HG03159 (cell line): ENCODE data around the gene GPR37.

ENCODE experiments used
- ATAC-seq: cut with Tn5 transposase; IDR thresholded peaks from one replicate; pipeline ENCODE4 v1.9.1; 2021; ENCODE audit warnings: mild to moderate bottlenecking, moderate library complexity; ENCODE audit not compliant: unreplicated experiment

Gene GPR37

DNA sequence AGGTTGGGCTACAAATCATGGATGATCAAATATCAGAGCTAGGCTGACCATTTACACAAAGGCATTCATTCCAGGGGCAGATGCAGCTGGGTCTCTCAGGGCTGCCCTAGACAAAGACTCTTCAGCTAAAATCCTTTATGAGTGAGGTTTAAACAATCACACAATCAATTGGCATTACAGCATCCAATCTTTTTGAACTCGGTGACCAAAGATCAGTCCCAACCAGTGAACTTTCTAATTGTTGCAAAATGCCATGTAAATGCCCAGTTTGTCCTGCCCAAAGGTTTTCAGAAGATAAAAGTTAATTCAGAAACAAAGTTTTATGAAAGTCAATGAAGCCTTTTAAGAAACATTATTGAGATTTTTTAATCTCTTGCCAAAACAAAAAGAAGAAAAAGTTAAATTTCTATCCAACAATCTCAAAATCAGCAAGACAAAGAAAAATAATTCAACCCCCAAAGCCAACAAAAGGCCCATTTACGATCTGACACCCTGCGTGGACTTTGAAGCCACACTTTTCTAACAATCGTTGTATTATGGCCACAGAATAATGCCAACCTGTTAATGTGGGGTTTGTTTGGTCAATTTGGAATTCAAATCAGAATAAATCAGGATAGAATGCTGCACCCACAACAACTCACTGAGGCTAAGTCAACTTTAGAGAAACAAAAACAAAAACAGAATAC lies 40.9 kb downstream of the GPR37 start:
- ATAC-seq: no peak

DNA sequence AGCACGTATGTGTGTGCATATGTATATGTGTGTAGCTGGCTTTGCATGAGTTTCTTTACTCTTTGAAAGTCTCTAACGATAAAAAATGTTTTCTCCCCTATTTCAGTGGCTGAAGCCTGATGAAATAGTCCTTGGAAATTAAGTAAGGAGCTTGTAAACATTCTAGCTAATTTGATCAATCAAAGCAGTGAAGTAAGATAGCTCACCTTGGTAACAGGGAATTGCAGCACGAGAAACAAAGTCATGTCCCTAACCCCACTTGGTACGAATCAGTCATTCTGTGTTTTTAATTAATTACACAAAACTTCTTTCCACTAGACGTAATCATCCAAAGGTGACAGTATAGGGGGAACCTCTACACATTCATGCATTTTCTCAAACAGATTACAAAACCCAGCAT lies 41.5 kb downstream of the GPR37 start:
- no peak for ATAC-seq

DNA sequence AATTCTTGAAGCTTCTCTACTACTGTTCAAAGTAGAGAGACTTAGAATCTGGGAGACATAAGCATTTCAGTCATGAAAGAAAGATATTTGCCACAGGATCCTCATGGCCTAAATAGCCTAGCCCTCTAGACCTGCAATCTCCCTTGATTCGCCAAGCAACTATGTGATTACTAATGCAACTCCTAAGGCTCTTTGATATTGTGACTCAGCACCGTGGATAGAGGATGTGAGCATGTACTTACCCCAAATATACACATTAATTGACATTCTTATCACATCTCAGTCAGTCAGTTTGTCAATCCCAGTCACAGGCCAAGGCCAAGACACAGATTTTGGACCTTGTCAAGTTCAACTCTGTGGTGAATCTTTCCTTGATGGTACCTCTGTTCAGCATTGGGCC lies 42.6 kb downstream of the GPR37 start:
- ATAC-seq: no peak

DNA sequence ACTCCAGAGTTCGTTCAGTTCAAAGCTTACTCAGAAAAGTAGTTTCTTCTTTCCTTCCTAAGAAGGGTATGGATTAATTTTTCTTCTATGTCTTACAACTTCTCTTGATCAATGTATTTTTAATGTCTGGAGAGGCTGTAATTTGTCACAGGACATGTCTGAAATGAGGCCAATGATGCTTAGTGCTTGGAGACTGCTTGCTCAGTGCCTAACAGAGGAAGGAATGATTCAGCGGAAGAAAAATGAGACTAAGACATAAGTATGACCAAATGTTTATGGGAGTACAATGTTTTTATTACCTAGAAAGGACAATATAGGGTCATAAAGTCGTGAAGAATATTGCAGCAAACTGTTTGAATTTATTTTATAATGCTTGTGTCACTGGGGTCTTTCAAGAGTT lies 43.3 kb downstream of the GPR37 start:
- ATAC-seq: no peak

DNA sequence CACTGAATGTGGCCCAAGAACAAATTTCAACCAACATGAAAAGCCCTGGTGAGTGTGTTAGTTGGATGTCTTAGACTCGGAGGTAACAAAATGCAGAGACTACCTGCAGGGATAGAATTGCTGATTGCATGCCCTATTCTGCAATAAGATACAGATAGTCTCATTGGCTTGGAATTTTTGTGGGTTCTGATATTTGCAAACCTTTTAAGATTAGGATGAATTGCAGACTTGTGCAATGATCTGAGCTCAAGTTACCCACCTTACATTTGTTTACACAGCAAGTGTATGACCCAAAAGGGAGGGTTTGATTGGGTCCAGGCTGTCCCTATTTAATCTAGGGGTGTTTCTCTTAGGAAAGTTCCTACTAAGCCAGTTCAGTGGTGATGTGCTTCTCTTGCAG lies 45.4 kb downstream of the GPR37 start:
- ATAC-seq: no peak

DNA sequence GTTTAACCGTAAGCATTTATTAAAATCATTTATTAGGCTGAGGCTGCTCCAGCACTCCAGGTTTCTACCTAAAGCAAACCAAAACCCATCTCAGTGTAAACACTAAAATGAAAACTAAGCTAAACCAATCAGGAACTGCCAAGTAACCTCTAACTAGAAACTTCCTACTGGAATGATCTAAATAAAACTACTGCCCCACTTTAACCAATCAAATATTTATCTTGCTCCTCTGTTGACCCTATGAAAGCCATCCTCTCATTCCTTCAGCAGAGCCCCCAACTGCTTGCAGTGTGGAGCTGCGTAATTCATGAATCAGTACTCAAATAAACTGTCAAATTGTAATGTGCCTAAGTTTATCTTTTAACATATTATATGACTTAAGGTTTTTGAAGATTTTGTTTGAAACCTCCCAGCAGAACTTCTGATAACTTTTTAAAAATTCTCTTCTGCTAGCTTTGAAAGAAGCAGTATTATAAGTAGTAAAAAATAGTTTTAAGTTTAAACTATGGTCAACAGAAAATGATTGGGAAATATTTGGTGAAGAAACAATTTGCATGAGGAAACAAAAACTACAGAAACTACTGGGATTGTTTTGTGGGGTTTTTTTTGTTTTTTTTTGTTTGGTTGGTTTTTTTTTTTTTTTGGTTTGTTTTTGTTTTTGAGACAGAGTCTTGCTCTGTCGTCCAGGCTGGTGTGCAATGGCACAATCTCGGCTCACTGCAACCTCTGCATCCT lies 47.4 kb downstream of the GPR37 start:
- ATAC-seq: no peak

DNA sequence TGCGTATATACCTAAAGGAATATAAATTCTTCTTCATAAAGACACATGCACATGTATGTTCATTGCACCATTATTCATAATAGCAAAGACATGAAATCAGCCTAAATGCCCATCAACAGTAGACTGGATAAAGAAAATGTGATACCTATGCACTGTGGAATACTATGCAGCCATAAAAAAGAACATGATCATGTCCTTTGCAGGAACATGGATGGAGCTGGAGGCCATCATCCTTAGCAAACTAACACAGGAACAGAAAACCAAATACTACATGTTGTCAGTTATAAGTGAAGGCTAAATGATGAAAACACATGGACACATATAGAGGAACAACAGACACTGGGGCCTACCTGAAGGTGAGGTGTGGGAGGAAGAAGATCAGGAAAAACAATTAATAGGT lies 48.7 kb downstream of the GPR37 start:
- ATAC-seq: no peak

DNA sequence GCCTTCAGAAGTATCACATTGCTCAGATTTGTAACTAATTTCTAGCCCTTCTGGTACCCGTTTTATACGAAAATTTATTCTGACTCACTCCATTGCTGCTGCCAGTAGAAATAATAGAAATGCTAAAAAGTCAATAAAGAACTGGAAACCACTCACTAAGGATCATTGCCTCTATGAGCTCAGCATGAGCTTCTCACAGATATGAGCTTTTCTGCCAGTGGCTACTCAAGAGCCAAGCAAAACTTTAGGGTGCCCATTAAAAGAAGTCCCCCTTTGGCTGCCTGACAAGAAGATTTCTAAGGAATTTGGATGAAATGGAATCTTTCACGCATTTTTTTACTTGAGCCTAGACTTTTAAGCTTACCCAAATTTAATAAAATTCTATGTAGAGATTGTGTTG lies 52.5 kb downstream of the GPR37 start:
- ATAC-seq: no peak

DNA sequence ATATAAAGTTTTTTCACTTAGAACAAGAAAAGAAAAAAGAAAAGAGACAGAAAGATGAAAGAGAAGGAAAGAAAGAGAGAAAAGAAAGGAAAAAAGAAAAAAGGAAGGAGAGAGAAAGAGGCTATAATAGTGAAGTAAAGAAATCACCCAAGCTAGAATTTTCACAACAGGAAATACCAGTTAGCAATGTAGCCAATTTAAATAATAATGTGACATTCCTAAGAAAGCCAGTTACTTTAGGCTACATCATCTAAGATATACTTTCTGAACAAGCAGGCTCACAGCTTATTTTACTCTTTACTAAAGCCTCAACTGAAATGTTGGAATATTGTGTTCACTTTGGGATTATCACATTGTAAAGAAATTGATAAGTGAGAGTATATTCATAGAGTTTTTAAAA lies 53.6 kb downstream of the GPR37 start:
- ATAC-seq: no peak

DNA sequence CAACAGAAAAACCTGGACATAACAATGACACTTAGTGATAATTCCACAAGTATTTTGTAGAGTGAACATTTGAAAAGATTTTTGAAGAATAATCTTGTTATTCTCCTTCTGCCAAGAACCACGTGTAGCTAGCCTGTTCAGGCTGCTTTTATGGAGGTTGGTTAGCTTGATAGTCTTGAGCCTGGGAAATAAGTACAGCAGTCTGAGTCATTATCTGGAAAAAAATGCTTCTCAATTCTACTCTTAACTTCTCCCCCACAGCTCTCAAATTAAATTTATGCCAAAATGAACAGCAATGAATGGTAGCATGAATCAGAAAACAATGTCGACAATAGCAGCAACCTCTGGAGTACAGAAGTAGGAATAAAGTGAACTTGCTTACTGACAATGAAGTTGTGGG lies 63.2 kb downstream of the GPR37 start:
- ATAC-seq: no peak

DNA sequence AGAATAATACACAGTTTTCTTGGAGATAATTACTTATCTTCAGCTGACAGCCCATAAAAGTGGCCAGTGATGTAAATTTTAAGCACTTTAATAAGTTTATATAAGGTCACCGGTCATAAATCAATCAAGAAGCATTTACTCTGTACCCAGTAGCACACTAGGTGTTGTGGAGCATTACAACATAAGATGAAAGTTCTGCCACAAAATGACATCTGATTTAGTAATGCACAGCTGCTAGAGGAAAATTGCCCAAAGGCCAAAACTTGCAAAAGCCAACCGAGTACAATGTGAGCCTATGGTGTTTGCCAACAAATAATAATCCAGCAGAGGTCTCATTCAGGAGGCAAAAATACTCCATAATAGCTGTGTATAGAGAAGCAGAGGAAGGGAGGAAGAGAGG lies 63.6 kb downstream of the GPR37 start:
- no peak for ATAC-seq

DNA sequence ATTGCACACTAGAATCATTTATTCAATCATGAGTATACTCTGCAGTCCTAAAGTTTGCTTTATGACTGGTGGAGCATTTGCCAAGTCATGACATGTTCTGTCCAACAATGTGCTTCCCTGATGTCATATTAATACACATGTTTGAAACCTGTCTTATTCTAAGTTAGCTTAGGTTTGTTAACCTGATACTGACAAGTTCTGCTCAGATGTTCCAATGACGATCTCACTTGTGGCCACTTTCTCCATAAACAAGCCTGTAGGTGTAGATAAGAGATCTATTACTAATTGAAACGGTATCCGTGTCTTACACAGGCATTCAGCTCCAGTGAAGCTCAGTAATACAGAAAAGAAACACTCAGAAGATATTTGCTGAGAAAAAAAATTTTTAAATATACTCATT lies 64.9 kb downstream of the GPR37 start:
- ATAC-seq: no peak

DNA sequence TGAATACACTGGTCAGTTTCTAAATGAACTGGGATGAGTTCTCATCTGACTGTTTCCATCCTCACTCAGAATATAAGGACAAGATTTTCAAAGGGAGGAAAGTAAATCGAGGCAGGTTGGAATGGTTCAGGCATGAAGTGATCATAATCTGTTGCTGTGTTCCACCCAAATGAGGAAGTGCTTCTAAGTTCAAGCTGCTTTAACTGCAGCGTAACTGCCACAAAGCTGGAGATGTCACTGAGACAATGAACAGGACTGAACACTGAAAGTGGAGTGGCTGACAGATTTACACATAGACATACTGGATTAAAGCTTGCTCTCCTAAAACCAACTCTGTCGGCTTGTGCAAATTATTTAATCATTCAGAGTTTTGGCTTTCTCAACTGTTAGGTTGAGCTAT lies 66.6 kb downstream of the GPR37 start:
- no peak for ATAC-seq

DNA sequence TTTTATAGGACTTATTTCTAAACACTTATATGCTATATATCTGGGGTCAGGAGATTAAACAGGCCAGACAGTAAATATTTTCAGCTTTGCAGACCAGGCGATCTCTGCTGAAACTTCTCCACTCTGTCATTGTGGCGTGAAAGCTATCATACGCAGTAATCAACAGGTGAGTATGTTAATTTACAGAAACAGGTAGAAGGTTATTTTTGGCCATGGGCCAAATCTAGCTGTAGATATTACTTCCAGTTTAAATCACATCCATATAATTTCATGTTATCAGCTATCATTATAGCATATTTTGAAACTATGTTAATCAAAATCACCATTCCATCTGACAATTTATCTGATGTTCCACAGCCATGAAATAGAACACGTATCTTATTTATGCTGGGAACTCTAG lies 67.8 kb downstream of the GPR37 start:
- no peak for ATAC-seq
